SK-N-MC (cell line): ENCODE measurements around the gene SHISA8.

ENCODE experiments used
- DNase-seq: peaks from one replicate; pipeline ENCODE4 v3.0.0-alpha.2; 2011; ENCODE audit warnings: low read depth, low spot score
- H3K27ac ChIP-seq: fragments of 200-600 bp; sonication (generic); 2 replicates; pipeline ENCODE4 v1.5.1; 2016; ENCODE audit warnings: mixed run types
- H3K36me3 ChIP-seq: fragments of 200-600 bp; sonication (generic); 2 replicates; pipeline ENCODE4 v1.6.1; 2017; ENCODE audit warnings: antibody characterized with exemption, low read length, mixed read lengths; ENCODE audit not compliant: insufficient read depth
- H3K4me3 ChIP-seq: fragments of 200-600 bp; sonication (generic); 2 replicates; pipeline ENCODE4 v1.5.1; 2016
- H3K9ac ChIP-seq: fragments of 200-600 bp; sonication (generic); 2 replicates; pipeline ENCODE4 v1.8.0; 2017; ENCODE audit warnings: mixed run types, mixed read lengths; ENCODE audit not compliant: insufficient read length
- H3K9me3 ChIP-seq: fragments of 200-600 bp; sonication (generic); 2 replicates; pipeline ENCODE4 v1.6.1; 2017; ENCODE audit warnings: low read depth, mild to moderate bottlenecking, antibody characterized with exemption, low read length, moderate library complexity, mixed read lengths
- EZH2 ChIP-seq: fragments of 200-600 bp; sonication (generic); IDR thresholded peaks from one replicate; pipeline ENCODE4 v1.6.1; 2017; ENCODE audit warnings: antibody characterized with exemption
- FOXP2 ChIP-seq: optimal IDR thresholded peaks from 2 replicates; pipeline ENCODE3; 2011; ENCODE audit warnings: mild to moderate bottlenecking, moderate library complexity; ENCODE audit not compliant: insufficient read depth; ENCODE audit errors: extremely low read length, control extremely low read depth
- POLR2AphosphoS5 ChIP-seq: IDR thresholded peaks from 2 replicates; pipeline ENCODE4 v1.6.1; 2012; ENCODE audit warnings: mild to moderate bottlenecking, low read depth, low read length, borderline replicate concordance

The SHISA8 gene

DNA sequence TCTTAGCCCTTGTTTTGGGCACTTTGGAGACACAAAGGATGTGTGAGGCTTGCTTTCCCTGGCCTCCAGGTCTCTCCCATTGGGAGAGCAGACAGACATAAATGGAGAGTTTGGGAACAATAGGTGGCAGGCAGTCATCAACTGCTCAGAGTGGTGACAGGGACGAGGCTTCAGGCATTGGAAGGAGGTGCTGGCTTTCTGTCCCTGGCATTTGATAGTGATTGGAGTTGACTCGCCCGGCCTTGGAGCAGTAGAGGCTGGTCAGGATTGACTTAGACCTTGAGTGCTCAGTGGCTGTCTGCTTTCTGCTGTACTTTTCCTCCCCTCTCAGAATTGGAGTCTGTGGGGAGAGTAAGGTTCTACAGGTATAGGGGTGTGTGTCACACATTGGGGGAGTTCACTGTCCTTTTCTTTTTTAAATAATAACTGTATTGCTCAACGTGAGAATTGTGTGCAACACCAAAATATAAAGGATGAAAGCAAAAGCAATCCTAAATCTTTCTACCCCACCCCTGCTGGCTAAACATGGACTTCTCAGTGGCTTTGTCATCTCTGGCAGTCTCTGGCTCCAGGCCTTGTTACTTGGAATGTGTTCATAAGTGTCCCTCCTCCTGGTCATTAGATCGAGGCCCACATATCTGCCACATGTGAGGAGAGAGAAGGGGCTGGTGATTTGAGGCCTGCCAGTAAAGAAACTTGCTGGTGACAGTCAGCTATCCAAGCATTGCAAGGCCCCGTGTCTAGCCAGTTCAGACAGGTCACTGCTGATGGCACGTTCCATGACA, 21.1 kb downstream of the SHISA8 start:
- no peak for DNase-seq
- TF ChIP-seq POLR2AphosphoS5: no peak
- TF ChIP-seq EZH2: no peak
- TF ChIP-seq FOXP2: no peak
- H3K27ac ChIP-seq: no peak overlapping the region
- H3K9me3 ChIP-seq: no peaks in the 10 kb centered on the region
- H3K4me3 ChIP-seq: no peak overlapping the region
- H3K36me3 ChIP-seq: peaks cover 84% of the 10 kb centered on the region
- no peak overlapping the region for H3K9ac ChIP-seq

DNA sequence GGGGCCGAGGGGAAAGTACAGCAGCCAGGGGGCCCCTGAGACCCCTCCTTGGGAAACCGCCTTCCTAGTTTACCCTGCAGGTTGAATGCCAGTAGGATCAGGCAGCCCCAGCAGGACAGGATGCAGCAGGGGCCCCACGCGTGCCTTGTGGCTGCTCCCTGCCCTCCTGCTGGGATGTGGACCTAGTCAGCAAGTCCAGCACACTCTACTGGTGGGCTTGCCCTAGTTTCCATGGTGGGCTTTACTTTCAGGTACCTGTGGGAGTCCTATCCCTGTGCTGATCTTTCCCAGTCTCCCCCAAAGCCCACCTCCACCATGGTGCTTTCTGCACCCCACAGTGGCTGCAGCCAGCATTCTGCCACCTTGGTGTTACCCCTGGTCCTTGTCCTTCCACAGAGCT, 22.2 kb downstream of the SHISA8 start:
- Histone ChIP-seq H3K4me3 (no peak overlapping the region), H3K9ac (no peak overlapping the region), H3K27ac (no peak overlapping the region), H3K9me3 (no peaks in the 10 kb centered on the region), H3K36me3 (peaks cover 85% of the 10 kb centered on the region)
- no peak for TF ChIP-seq FOXP2
- no peak for TF ChIP-seq EZH2
- no peak for TF ChIP-seq POLR2AphosphoS5
- no peak for DNase-seq

DNA sequence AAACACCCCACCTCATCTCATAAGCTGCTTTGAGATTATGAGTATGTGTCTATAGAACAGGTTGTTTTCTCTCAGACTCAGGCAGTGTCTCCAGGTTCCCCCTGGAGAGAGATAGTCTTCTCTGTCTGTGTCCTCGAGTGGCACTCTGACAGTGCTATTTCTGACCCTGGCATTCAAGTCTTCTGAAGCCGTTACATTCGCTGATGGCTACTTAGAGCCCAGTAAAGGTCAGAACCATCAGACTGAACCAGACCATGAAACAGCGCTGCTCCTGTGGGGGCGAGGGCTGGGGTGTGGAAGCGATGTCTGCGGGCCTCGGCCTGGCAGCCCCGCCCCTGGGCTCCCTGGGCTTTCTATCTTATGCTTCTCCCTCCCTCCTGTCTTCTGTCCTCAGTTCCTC, 23.5 kb downstream of the SHISA8 start:
- Histone ChIP-seq H3K27ac (no peak overlapping the region), H3K9me3 (no peaks in the 10 kb centered on the region), H3K9ac (no peak overlapping the region), H3K4me3 (no peak overlapping the region), H3K36me3 (peaks cover 84% of the 10 kb centered on the region)
- no peak for DNase-seq
- no peak for TF ChIP-seq EZH2
- TF ChIP-seq POLR2AphosphoS5: no peak
- no peak for TF ChIP-seq FOXP2

DNA sequence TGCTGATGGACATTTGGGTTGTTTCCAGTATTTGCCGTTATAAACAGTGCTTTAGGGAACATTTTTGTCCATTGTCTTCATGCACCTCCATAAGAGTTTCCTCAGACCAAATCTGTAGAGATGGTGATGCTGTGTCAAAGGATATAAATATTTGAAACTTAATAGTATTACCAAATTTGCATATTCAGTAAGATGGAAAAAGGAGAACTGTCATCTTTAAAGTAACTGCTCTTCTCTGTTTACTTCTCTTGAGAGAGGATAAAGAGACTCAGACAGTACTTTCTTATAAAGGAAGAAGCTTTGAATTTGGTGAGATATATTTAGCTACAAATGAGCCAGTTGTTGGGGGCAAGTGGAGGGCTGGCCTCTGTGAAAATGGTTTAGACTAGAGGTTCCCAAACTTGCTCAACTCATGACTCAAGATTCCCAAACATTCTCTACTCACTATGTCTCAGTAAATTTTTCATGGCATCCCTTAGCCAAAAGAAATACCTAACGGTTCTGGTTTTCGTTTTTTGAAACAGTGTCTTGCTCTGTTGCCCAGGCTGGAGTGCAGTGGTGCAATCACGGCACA, 26.2 kb downstream of the SHISA8 start:
- TF ChIP-seq FOXP2 (no peak), POLR2AphosphoS5 (no peak), EZH2 (no peak)
- no peaks in the 10 kb centered on the region for H3K9me3 ChIP-seq
- no peak overlapping the region for H3K27ac ChIP-seq
- no peak overlapping the region for H3K9ac ChIP-seq
- H3K4me3 ChIP-seq: no peak overlapping the region
- H3K36me3 ChIP-seq: peaks cover 93% of the 10 kb centered on the region
- no peak for DNase-seq

DNA sequence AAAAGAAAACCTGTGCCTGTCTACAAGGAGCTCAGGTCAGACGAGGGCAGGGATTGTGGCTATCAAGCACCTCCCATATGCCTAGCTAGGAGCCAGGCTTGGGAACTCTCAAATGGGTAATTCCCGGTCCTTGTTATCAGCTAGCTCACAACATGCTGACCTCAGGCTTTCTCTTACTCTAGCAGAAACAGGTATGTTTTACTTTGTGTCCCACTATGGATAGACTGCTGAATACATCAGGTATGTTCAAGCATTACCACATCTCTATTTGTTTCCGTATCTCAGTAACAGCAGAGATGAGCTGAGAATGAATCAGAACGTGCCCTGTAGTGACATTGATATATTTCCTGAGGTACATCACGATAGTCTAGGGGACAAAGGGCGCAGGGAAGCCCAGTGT, 29.4 kb downstream of the SHISA8 start:
- TF ChIP-seq POLR2AphosphoS5: no peak
- TF ChIP-seq EZH2: no peak
- no peak for TF ChIP-seq FOXP2
- no peak for DNase-seq
- Histone ChIP-seq H3K4me3 (no peak overlapping the region), H3K27ac (no peak overlapping the region), H3K36me3 (peaks cover 97% of the 10 kb centered on the region), H3K9me3 (no peaks in the 10 kb centered on the region), H3K9ac (no peak overlapping the region)

DNA sequence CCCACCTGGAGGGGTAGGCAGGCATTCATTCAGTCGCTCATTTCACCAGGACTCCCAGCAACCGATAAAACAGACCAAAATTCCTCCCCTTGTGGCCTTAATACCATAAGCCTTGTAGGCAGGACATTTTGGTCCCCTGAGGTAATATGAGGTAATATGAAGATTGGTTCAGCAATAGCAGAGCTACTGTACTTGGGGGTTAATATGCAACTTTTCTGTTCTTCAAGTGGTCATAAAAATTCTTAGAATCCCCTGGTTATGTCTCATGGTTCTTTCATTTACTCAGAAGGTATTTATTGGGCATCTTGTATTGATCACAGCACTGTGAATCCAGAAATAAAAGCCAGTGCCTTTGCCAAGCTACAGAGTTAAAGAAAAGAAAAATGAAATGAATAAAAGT, 29.8 kb downstream of the SHISA8 start:
- Histone ChIP-seq H3K9me3 (no peaks in the 10 kb centered on the region), H3K36me3 (peaks cover 97% of the 10 kb centered on the region), H3K27ac (no peak overlapping the region), H3K4me3 (no peak overlapping the region), H3K9ac (no peak overlapping the region)
- no peak for DNase-seq
- TF ChIP-seq FOXP2 (no peak), POLR2AphosphoS5 (no peak), EZH2 (no peak)

DNA sequence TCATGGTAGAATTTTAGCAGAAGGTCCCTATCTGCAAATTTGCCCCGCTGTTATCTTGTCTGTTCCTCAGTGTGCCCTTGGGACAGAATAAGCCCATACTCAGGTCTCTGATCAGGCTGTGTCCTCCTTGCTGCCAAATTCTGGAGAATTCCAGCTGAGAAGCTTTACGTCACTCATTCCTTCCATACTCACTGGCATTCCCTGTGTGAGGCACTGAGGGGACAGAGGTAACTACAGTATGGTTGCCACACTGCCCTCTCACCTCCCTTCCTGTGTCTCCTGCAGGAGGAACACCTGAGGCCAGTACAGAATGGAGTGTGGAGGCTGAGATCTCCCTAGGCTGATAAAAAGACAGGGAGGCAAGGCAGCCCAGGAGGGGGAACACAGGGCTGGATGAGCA, 31.5 kb downstream of the SHISA8 start:
- Histone ChIP-seq H3K27ac (no peak overlapping the region), H3K36me3 (peaks cover 99% of the 10 kb centered on the region), H3K9ac (no peak overlapping the region), H3K4me3 (no peak overlapping the region), H3K9me3 (no peaks in the 10 kb centered on the region)
- TF ChIP-seq FOXP2: no peak
- TF ChIP-seq EZH2: no peak
- TF ChIP-seq POLR2AphosphoS5: no peak
- DNase-seq: no peak

DNA sequence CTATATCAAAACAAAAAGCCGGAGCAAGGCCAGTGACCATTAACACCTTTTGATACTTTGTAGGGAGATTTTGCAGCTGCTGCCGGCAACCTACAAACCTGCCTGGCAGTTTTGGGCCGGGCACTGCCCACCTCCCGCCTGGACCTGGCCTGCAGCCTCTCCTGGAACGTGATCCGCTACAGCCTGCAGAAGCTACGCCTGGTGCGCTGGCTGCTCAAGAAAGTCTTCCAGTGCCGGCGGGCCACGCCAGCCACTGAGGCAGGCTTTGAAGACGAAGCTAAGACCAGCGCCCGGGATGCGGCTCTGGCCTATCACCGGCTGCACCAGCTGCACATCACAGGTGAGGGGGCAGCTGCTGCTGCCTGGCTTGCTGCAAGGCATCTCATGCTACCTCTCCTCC, 34.2 kb downstream of the SHISA8 start:
- TF ChIP-seq FOXP2 (no peak), EZH2 (no peak), POLR2AphosphoS5 (no peak)
- Histone ChIP-seq H3K9ac (no peak overlapping the region), H3K36me3 (peaks cover 100% of the 10 kb centered on the region), H3K9me3 (no peaks in the 10 kb centered on the region), H3K4me3 (no peak overlapping the region), H3K27ac (no peak overlapping the region)
- no peak for DNase-seq
